Endothelial cell of umbilical vein (primary cell): ENCODE results near the gene CACNB1. TPM values are rescaled to one million over a fixed set of nuclear protein-coding genes. Genes with fewer than 3 reads are reported as not detected.

Experiments used
- BruUV-seq: library from RNA; stranded (reverse); fragments of 400-500 nt; replicated peaks from 2 replicates; lab custom pipeline; 2021; lab: Mats Ljungman, UMichigan
- CTCF ChIA-PET: fragments of 300-600, 350-600 bp; sonication (Branson Sonifier 250); formaldehyde crosslinking; loops from one replicate; lab custom pipeline; 2021; ENCODE audit warnings: antibody characterized with exemption, inconsistent platforms; lab: Charles Lee
- POLR2A ChIA-PET: fragments of 300-600, 350-600 bp; sonication (Branson Sonifier 250); formaldehyde crosslinking; loops from one replicate; lab custom pipeline; 2021; ENCODE audit warnings: antibody characterized with exemption, inconsistent platforms; lab: Charles Lee
- DNase-seq: peaks from one replicate; pipeline ENCODE4 v3.0.0-alpha.2; 2011; ENCODE audit warnings: low read depth, low spot score
- FAIRE-seq: peaks from 2 replicates; lab custom pipeline; 2011; peaks lifted over from hg19 to GRCh38; lab: Jason Lieb, UNC
- H2AFZ ChIP-seq: 2 replicates; pipeline ENCODE4 v1.6.0; 2012; ENCODE audit warnings: low read depth, low read length, control low read depth, inconsistent platforms
- H3K27ac ChIP-seq: 2 replicates; pipeline ENCODE4 v1.5.1; 2011; ENCODE audit warnings: low read depth, mild to moderate bottlenecking, control low read depth, low read length, moderate library complexity; ENCODE audit not compliant: insufficient read depth
- H3K27me3 ChIP-seq, 2 experiments: 2 replicates each; pipeline versions ENCODE4 v1.6.0 to v1.6.1; 2011; ENCODE audit warnings: low read length in 2 of 2, mixed read lengths in 1 of 2; ENCODE audit not compliant: control insufficient read depth in 2 of 2, insufficient read depth in 2 of 2
- H3K36me3 ChIP-seq, 2 experiments: 2 replicates in 1 of 2; 3 replicates in 1 of 2; pipeline ENCODE4 v1.5.1; 2011; ENCODE audit warnings: low read length in 2 of 2, mild to moderate bottlenecking in 1 of 2, moderate library complexity in 1 of 2; ENCODE audit not compliant: control insufficient read depth in 2 of 2, insufficient read depth in 2 of 2; ENCODE audit errors: extremely low read depth in 1 of 2
- H3K4me1 ChIP-seq: 3 replicates; pipeline ENCODE4 v1.5.1; 2011; ENCODE audit warnings: mild to moderate bottlenecking, low read length; ENCODE audit not compliant: control insufficient read depth, insufficient read depth; ENCODE audit errors: extremely low read depth
- H3K4me2 ChIP-seq: 2 replicates; pipeline ENCODE4 v1.6.1; 2011; ENCODE audit warnings: low read length, control low read depth, mixed read lengths; ENCODE audit not compliant: insufficient read depth
- H3K4me3 ChIP-seq, 3 experiments: fragments of 200-600 bp in 1 of 3; sonication (generic), shearing (Covaris generic) in 1 of 3; replicated peaks in 1 of 3; 2 replicates each; pipeline ENCODE4 v1.5.1; 2011 to 2016; ENCODE audit warnings: control low read depth in 3 of 3, low read length in 3 of 3, mild to moderate bottlenecking in 2 of 3, inconsistent platforms in 1 of 3, low read depth in 1 of 3, moderate library complexity in 1 of 3; ENCODE audit not compliant: insufficient read depth in 1 of 3
- H3K79me2 ChIP-seq: 2 replicates; pipeline ENCODE4 v1.6.0; 2012; ENCODE audit warnings: low read length, inconsistent platforms; ENCODE audit not compliant: control insufficient read depth, insufficient read depth
- H3K9ac ChIP-seq: replicated peaks from 2 replicates; pipeline ENCODE3; 2011; ENCODE audit warnings: low read length, control low read depth; ENCODE audit not compliant: insufficient read depth; ENCODE audit errors: extremely low read depth
- H3K9me1 ChIP-seq: replicated peaks from 3 replicates; pipeline ENCODE4 v1.6.0; 2011; ENCODE audit warnings: mild to moderate bottlenecking, low read length; ENCODE audit not compliant: control insufficient read depth, insufficient read depth; ENCODE audit errors: extremely low read depth
- H3K9me3 ChIP-seq: replicated peaks from 2 replicates; pipeline ENCODE4 v1.5.1; 2012; ENCODE audit warnings: low read length, inconsistent platforms; ENCODE audit not compliant: control insufficient read depth, insufficient read depth
- H4K20me1 ChIP-seq: replicated peaks from 2 replicates; pipeline ENCODE3; 2011; ENCODE audit warnings: mild to moderate bottlenecking, low read length; ENCODE audit not compliant: control insufficient read depth, insufficient read depth; ENCODE audit errors: extremely low read depth
- CTCF ChIP-seq, 2 donors: IDR thresholded peaks; 1 replicate in 1 of 2; 2 replicates in 1 of 2; pipeline ENCODE4 v1.5.1; 2011; ENCODE audit warnings: low read length in 2 of 2, mild to moderate bottlenecking in 2 of 2, moderate library complexity in 2 of 2, control low read depth in 1 of 2, inconsistent platforms in 1 of 2, low read depth in 1 of 2; ENCODE audit not compliant: insufficient read depth in 1 of 2; ENCODE audit errors: extremely low read depth in 1 of 2
- EZH2 ChIP-seq: IDR thresholded peaks from 2 replicates; pipeline ENCODE4 v1.6.1; 2012; ENCODE audit warnings: borderline replicate concordance, low read depth, mild to moderate bottlenecking, moderate library complexity, low read length, inconsistent platforms; ENCODE audit not compliant: severe bottlenecking
- FOS ChIP-seq: IDR thresholded peaks from 2 replicates; pipeline ENCODE4 v1.6.1; 2011; ENCODE audit warnings: mild to moderate bottlenecking, low read length, moderate library complexity, borderline replicate concordance; ENCODE audit not compliant: insufficient read depth
- GATA2 ChIP-seq: IDR thresholded peaks from 2 replicates; pipeline ENCODE4 v1.7.0; 2011; ENCODE audit warnings: low read depth, mild to moderate bottlenecking, moderate library complexity, mixed read lengths, low read length; ENCODE audit not compliant: insufficient read length, insufficient read depth
- JUN ChIP-seq: IDR thresholded peaks from 2 replicates; pipeline ENCODE4 v1.6.1; 2011; ENCODE audit warnings: borderline replicate concordance, low read depth; ENCODE audit not compliant: insufficient read length, insufficient read depth
- MAX ChIP-seq: IDR thresholded peaks from 2 replicates; pipeline ENCODE4 v1.6.1; 2011; ENCODE audit not compliant: insufficient read depth, insufficient read length
- MYC ChIP-seq: IDR thresholded peaks from one replicate; pipeline ENCODE4 v1.6.1; 2011; ENCODE audit warnings: mild to moderate bottlenecking, low read depth, low read length
- POLR2A ChIP-seq: IDR thresholded peaks from 2 replicates; pipeline ENCODE4 v1.6.1; 2012; ENCODE audit warnings: low read depth, mild to moderate bottlenecking, control low read depth, low read length
- POLR2AphosphoS5 ChIP-seq: IDR thresholded peaks from 2 replicates; pipeline ENCODE4 v1.6.1; 2012; ENCODE audit warnings: low read depth, mild to moderate bottlenecking, control low read depth, low read length, moderate library complexity; ENCODE audit not compliant: insufficient read depth
- dilution Hi-C: fragments of 300-500 bp; cut with MboI; formaldehyde crosslinking; loops from one replicate; pipeline ENCODE4 v1.15.0; 2019; ENCODE audit warnings: low sequenced_read_pairs; ENCODE audit not compliant: extremely low pct_ligation_motif_present
- intact Hi-C: fragments of 100-400 bp; cut with micrococcal nuclease; formaldehyde crosslinking; loops from one replicate; pipeline ENCODE4 v1.10.0; 2022
- polyA plus RNA-seq, 4 experiments: library from polyadenylated mRNA; depleted of rRNA in 3 of 4; stranded (reverse) in 3 of 4; unstranded in 1 of 4; fragments of >200 nt; gene quantifications; 2 replicates each; pipeline versions ENCODE4 v1.2.1 to v1.2.3, GENCODE V29; 2011 to 2012; ENCODE audit warnings: missing spikeins in 1 of 4
- total RNA-seq: library from RNA; stranded (reverse); gene quantifications from 2 replicates; pipeline ENCODE4 v1.2.3, GENCODE V29; 2021

Gene CACNB1
- total and polyA plus RNA-seq, 2 donors (not counting 3 experiments of a cell fraction or from before 2014, with no cell fraction given) = 4.7 to 12.3 TPM

GRCh38 chr17:39213852-39214251, 16.4 kb upstream of the CACNB1 start:
- POLR2A ChIA-PET = interaction anchor here (0.8 kb wide), 1 partner anchor 14 kb away, joined by 3 read pairs; the partner anchor contains the start of gene RPL19
- no TSS peak for BruUV-seq

More at GRCh38 chr17:39213852-39214251, 16.4 kb upstream of the CACNB1 start:
- H3K27ac ChIP-seq = no peak overlapping the region
- no peaks in the 10 kb centered on the region for H3K9me1 ChIP-seq
- no peaks in the 10 kb centered on the region for H3K79me2 ChIP-seq
- H3K9ac ChIP-seq = no peak overlapping the region
- dilution Hi-C loops = no loop called here
- TF ChIP-seq JUN (no peak), EZH2 (no peak), MYC (no peak), MAX (no peak), POLR2A (no peak), CTCF (IDR thresholded peaks at IDR 0.05; ENCODE audit: extremely low read depth in 1 of 2, insufficient read depth in 1 of 2, low read depth in 1 of 2, low read length in 2 of 2) (no peak), POLR2AphosphoS5 (no peak), FOS (no peak), GATA2 (no peak)
- intact Hi-C loops = no loop called here
- peaks cover 5% of the 10 kb centered on the region for H3K4me1 ChIP-seq
- H4K20me1 ChIP-seq = no peaks in the 10 kb centered on the region
- H2AFZ ChIP-seq = no peak overlapping the region
- H3K36me3 ChIP-seq = no peaks in the 10 kb centered on the region
- H3K4me2 ChIP-seq = no peak overlapping the region
- H3K27me3 ChIP-seq = peaks cover 11 to 17% of the 10 kb centered on the region in 2 experiments
- H3K4me3 ChIP-seq = no peak overlapping the region
- H3K9me3 ChIP-seq = no peaks in the 10 kb centered on the region
- FAIRE-seq (no peak), DNase-seq (no peak)
- CTCF ChIA-PET = interaction anchor here (0.9 to 4.1 kb wide), 3 partner anchors 18 to 30 kb away, joined by 3 to 16 read pairs (median 5); no protein-coding TSS in a partner anchor
